Thoracic aorta endothelial cell (primary cell): ENCODE results near the gene TMEM209. TPM values are rescaled to one million over a fixed set of nuclear protein-coding genes. Genes with fewer than 3 reads are reported as not detected.

Source experiments
- total RNA-seq: library from RNA; depleted of rRNA; stranded (reverse); fragments of >200 nt; gene quantifications from 2 replicates; pipeline ENCODE4 v1.2.3, GENCODE V29; 2012

TMEM209 gene
- total RNA-seq: 21.0 and 23.3 TPM in 2 replicates

GRCh38 chr7:130205084-130205947, at the start of gene TMEM209:
TMEM209 (minus strand) TSS chr7:130205406; CDS start chr7:130205375, 31 bp downstream.

GRCh38 chr7:130207642-130208041, 2.4 kb upstream of the TMEM209 start, which contains the start of gene SSMEM1:
SSMEM1 (plus strand) TSS chr7:130207860; CDS start chr7:130207911, 51 bp downstream.

Other genes starting within 250 kb of the TMEM209 start
- gene ZC3HC1, start 154.0 kb downstream of the TMEM209 start, total RNA-seq: 20.6 and 26.1 TPM in 2 replicates
- 31.3 and 33.4 TPM in 2 replicates for gene KLHDC10, start 134.9 kb downstream of the TMEM209 start, total RNA-seq
- gene SSMEM1, start 2.5 kb upstream of the TMEM209 start, total RNA-seq: not detected in 2 replicates
- not detected in 2 replicates for gene CPA2, start 61.5 kb upstream of the TMEM209 start, total RNA-seq
- gene CPA4, start 87.8 kb upstream of the TMEM209 start, total RNA-seq: 0.27 and 0.29 TPM in 2 replicates
- gene CPA5, start 139.4 kb upstream of the TMEM209 start, total RNA-seq: not detected in 2 replicates
- not detected in 2 replicates for gene CPA1, start 175.1 kb upstream of the TMEM209 start, total RNA-seq
- 14.0 and 19.7 TPM in 2 replicates for gene CEP41, start 235.6 kb upstream of the TMEM209 start, total RNA-seq